Measurements from ENCODE around the gene CELSR1. TPM values are rescaled to one million over a fixed set of nuclear protein-coding genes. Genes with fewer than 3 reads are reported as not detected.
"Not testable (repeated sequence)": the region's sequence is repeated elsewhere in the genome, so short reads cannot be mapped to it uniquely, and the experiment has no call there.

CELSR1 gene
- total and polyA plus RNA-seq, 9 donors = 1.8 to 6.9 (median 3.4) TPM

DNA sequence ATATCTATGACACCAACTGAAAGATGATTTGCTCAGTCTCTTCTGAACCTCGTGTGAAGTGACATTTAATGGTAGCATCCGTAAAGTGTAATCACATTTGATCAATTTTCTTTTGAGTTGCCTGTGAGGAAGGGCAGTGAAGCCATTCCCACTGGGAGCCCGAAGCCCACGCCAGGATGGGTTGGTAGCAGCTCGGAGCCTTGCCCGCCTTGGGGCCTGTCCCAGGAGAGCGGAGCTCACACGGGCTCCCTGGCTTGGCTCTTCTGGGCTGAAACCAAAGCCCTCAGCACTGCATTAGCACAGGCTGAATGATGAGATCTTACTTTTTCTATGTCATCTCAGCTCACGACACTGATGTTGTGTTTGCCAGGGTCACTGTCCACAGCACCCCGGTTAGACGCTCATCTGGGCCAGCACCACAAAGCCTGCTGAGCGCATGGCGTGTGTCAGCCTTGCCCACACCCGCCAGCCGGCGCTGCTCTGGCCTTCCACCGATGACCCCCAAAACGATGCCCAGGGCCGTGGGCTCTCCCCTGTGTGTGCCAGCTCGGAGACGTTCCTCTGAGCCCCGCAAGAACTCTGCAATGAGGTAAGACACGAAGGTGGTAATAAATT, 211.2 kb downstream of the CELSR1 start:
- Histone ChIP-seq H3K36me3 (ENCODE audit: control insufficient read depth, insufficient read depth, low read length) (peaks cover 57% of the 10 kb centered on the region), H3K4me3 (ENCODE audit: low read length) (no peak overlapping the region)
- WGBS (ENCODE audit: insufficient coverage) = 96% methylated on average over 23 of the region's 23 CpGs

GRCh38 chr22:46323162-46323561, 214.3 kb downstream of the CELSR1 start:
- no peak for DNase-seq
- no peaks in the 10 kb centered on the region for H3K9me3 ChIP-seq (replicated peaks; ENCODE audit: control insufficient read depth, low read depth, low read length)
- 96% methylated on average over 19 of the region's 19 CpGs for WGBS (ENCODE audit: insufficient coverage)
- H3K4me1 ChIP-seq (ENCODE audit: control insufficient read depth, insufficient read depth, low read length) = no peaks in the 10 kb centered on the region
- H3K36me3 ChIP-seq (ENCODE audit: control insufficient read depth, insufficient read depth, low read length) = peaks cover 50% of the 10 kb centered on the region
- no peaks in the 10 kb centered on the region for H3K27me3 ChIP-seq (ENCODE audit: control insufficient read depth, insufficient read depth, low read length)
- no peak overlapping the region for H3K27ac ChIP-seq (ENCODE audit: low read length)
- H3K4me3 ChIP-seq (ENCODE audit: low read length) = no peak overlapping the region

More for the DNA sequence above, 211.2 kb downstream of the CELSR1 start:
- Histone ChIP-seq H3K9me3 (replicated peaks; ENCODE audit: control insufficient read depth, low read depth, low read length) (no peaks in the 10 kb centered on the region), H3K27me3 (ENCODE audit: control insufficient read depth, insufficient read depth, low read length) (no peaks in the 10 kb centered on the region), H3K4me1 (ENCODE audit: control insufficient read depth, insufficient read depth, low read length) (no peaks in the 10 kb centered on the region), H3K27ac (ENCODE audit: low read length) (no peak overlapping the region)
- DNase-seq = no peak

DNA sequence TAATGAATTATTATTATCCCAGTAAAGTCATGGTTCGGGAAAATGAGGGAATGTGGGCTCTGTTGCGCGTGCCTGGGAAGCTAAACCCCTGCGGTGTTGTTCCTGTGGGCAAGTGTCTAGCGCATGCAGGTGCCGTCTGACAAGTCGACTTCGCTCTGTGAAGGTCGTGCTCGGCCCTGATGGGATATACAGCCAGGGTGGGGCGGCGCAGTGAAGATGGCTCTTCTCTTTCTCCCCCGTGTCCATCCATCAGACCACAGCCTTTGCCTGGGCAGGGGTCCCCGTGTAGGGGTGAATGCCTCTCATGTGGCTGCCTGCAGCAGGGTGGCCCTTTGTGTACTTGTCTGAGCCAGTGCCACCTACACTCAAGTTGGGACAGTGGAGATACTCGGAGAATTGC, 214.7 kb downstream of the CELSR1 start:
- Histone ChIP-seq H3K36me3 (ENCODE audit: control insufficient read depth, insufficient read depth, low read length) (peaks cover 51% of the 10 kb centered on the region), H3K27ac (ENCODE audit: low read length) (no peak overlapping the region), H3K4me1 (ENCODE audit: control insufficient read depth, insufficient read depth, low read length) (peaks cover 2% of the 10 kb centered on the region), H3K27me3 (ENCODE audit: control insufficient read depth, insufficient read depth, low read length) (no peaks in the 10 kb centered on the region), H3K4me3 (ENCODE audit: low read length) (no peak overlapping the region), H3K9me3 (replicated peaks; ENCODE audit: control insufficient read depth, low read depth, low read length) (no peaks in the 10 kb centered on the region)
- no peak for DNase-seq
- WGBS (ENCODE audit: insufficient coverage) = 92% methylated on average over 15 of the region's 15 CpGs

DNA sequence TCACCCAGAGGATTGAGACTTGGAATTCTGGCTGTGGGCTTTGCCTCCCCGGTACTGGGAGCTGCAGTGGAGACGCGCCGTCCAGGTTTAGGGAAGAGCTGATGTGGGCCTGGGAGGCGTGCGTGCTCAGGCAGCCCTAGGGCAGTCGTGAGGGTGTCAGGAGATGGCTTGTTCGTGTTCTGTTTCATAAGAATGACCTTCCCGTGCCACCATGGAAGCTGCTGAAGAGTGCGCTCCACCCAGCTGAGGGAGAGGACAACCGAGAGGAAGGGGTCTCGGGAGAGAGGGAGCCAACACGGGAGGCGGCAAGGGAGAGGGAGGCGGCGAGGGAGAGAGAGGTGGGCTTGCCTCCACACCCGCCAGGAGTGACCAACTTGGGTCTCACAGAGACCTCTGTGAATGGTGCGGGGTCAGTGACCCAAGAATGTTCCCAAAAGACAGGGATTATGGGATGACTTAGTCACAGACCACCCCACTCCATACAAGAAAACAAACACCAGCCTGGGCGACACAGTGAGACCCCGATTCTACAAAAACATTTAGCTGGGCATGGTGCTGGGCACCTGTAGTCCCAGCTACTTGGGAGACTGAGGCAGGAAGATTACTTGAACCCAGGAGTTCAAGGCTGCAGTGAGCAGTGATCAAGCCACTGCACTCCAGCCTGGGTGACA, 216.6 kb downstream of the CELSR1 start:
- 95% methylated on average over 16 of the region's 20 CpGs for WGBS (ENCODE audit: insufficient coverage)
- peaks cover 54% of the 10 kb centered on the region for H3K36me3 ChIP-seq (ENCODE audit: control insufficient read depth, insufficient read depth, low read length)
- DNase-seq = no peak

GRCh38 chr22:46320166-46320710, 217.2 kb downstream of the CELSR1 start:
- 90% methylated on average over 14 of the region's 14 CpGs for WGBS (ENCODE audit: insufficient coverage)
- Histone ChIP-seq H3K4me1 (ENCODE audit: control insufficient read depth, insufficient read depth, low read length) (peaks cover 2% of the 10 kb centered on the region), H3K9me3 (replicated peaks; ENCODE audit: control insufficient read depth, low read depth, low read length) (no peaks in the 10 kb centered on the region), H3K27me3 (ENCODE audit: control insufficient read depth, insufficient read depth, low read length) (no peaks in the 10 kb centered on the region), H3K4me3 (ENCODE audit: low read length) (no peak overlapping the region), H3K27ac (ENCODE audit: low read length) (no peak overlapping the region), H3K36me3 (ENCODE audit: control insufficient read depth, insufficient read depth, low read length) (peaks cover 54% of the 10 kb centered on the region)
- no peak for DNase-seq

More for the DNA sequence above, 216.6 kb downstream of the CELSR1 start:
- no peak overlapping the region for H3K27ac ChIP-seq (ENCODE audit: low read length)
- peaks cover 2% of the 10 kb centered on the region for H3K4me1 ChIP-seq (ENCODE audit: control insufficient read depth, insufficient read depth, low read length)
- H3K4me3 ChIP-seq (ENCODE audit: low read length) = no peak overlapping the region
- no peaks in the 10 kb centered on the region for H3K27me3 ChIP-seq (ENCODE audit: control insufficient read depth, insufficient read depth, low read length)
- no peaks in the 10 kb centered on the region for H3K9me3 ChIP-seq (replicated peaks; ENCODE audit: control insufficient read depth, low read depth, low read length)

DNA sequence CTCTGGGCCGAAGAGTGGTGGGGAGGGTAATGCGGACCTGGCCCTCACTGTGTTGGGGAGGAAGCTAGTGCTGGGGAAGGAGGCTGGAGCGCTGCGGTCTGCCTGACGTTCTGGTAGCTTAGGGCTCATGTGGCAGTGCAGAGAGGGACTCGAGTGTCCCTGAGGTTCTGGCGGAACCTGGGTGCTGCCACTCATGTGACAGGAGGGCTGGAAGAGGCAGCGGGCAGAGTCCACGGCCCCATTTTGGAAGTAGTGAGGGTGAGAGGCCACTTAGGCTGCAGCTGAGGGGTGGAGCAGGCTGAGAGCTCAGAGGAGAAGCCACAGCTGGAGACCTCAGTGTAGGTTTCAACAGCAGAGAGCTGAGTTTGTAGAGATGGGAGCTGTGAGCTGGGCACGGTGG, 218.1 kb downstream of the CELSR1 start:
- H3K27me3 ChIP-seq (ENCODE audit: control insufficient read depth, insufficient read depth, low read length) = no peaks in the 10 kb centered on the region
- no peaks in the 10 kb centered on the region for H3K9me3 ChIP-seq (replicated peaks; ENCODE audit: control insufficient read depth, low read depth, low read length)
- peaks cover 48% of the 10 kb centered on the region for H3K36me3 ChIP-seq (ENCODE audit: control insufficient read depth, insufficient read depth, low read length)
- no peak overlapping the region for H3K4me3 ChIP-seq (ENCODE audit: low read length)
- no peak overlapping the region for H3K27ac ChIP-seq (ENCODE audit: low read length)
- 95% methylated on average over 10 of the region's 10 CpGs for whole genome bisulfite sequencing (ENCODE audit: insufficient coverage)
- DNase-seq = no peak
- H3K4me1 ChIP-seq (ENCODE audit: control insufficient read depth, insufficient read depth, low read length) = peaks cover 2% of the 10 kb centered on the region

DNA sequence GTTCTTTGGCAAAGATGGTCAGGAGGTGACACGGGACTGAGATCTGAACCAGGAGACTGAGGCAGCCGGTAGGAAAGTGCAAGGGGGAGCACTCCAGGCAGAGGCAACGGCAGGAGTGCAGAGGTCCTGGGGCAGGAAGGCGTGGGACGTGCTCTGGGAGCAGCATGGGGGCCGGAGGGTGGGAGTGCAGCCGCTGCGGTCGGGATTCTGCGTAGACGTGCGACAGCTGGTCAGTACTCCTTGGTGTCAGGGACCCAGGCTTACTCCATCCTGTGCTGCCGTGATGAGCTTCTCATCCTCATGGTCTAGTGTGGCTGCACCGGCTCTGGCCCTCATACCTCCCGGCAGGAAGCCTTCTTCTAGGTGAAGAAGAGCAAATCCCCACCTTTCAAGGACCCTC, 218.8 kb downstream of the CELSR1 start:
- Histone ChIP-seq H3K27me3 (ENCODE audit: control insufficient read depth, insufficient read depth, low read length) (no peaks in the 10 kb centered on the region), H3K36me3 (ENCODE audit: control insufficient read depth, insufficient read depth, low read length) (peaks cover 47% of the 10 kb centered on the region), H3K27ac (ENCODE audit: low read length) (no peak overlapping the region), H3K4me1 (ENCODE audit: control insufficient read depth, insufficient read depth, low read length) (peaks cover 2% of the 10 kb centered on the region), H3K4me3 (ENCODE audit: low read length) (no peak overlapping the region), H3K9me3 (replicated peaks; ENCODE audit: control insufficient read depth, low read depth, low read length) (no peaks in the 10 kb centered on the region)
- 96% methylated on average over 14 of the region's 15 CpGs for WGBS (ENCODE audit: insufficient coverage)
- no peak for DNase-seq

DNA sequence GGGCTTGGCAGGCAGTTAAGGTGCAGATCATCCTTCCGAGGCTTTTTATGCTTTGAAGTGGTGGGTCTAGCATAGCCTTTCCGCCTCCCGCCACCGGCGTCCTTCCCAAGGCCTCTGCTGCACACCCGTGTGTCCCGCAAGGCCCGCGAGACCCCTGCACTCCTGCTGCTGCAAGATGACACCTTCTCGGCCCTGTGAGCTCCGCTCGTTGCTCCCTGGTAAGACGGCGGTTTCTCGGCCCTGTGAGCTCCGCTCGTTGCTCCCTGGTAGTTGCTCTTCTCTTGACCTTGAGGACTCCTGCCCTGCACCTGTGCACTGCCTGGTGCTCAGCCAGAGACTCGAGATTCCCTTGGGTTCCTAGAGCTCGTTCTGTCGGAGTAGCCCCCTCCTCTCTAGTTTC, 219.8 kb downstream of the CELSR1 start:
- Histone ChIP-seq H3K36me3 (ENCODE audit: control insufficient read depth, insufficient read depth, low read length) (peaks cover 41% of the 10 kb centered on the region), H3K4me1 (ENCODE audit: control insufficient read depth, insufficient read depth, low read length) (peaks cover 2% of the 10 kb centered on the region), H3K4me3 (ENCODE audit: low read length) (no peak overlapping the region), H3K9me3 (replicated peaks; ENCODE audit: control insufficient read depth, low read depth, low read length) (no peaks in the 10 kb centered on the region), H3K27ac (ENCODE audit: low read length) (no peak overlapping the region), H3K27me3 (ENCODE audit: control insufficient read depth, insufficient read depth, low read length) (no peaks in the 10 kb centered on the region)
- 87% methylated on average over 20 of the region's 20 CpGs for WGBS (ENCODE audit: insufficient coverage)
- DNase-seq = no peak

DNA sequence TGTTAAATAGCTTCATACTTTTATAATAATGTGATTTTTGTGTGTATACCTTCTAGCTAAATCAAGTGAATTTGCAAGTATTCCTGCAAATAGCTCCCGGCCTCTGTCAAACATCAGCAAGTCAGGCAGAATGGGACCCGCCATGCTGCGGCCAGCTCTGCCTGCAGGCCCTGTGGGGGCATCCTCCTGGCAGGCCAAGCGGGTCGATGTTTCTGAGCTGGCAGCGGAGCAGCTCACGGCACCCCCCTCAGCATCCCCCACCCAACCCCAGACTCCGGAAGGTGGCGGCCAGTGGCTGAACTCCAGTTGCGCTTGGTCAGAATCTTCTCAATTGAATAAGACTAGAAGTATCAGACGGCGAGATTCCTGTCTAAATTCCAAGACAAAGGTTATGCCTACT, 221.4 kb downstream of the CELSR1 start:
- Histone ChIP-seq H3K4me1 (ENCODE audit: control insufficient read depth, insufficient read depth, low read length) (peaks cover 2% of the 10 kb centered on the region), H3K4me3 (ENCODE audit: low read length) (no peak overlapping the region), H3K36me3 (ENCODE audit: control insufficient read depth, insufficient read depth, low read length) (peaks cover 34% of the 10 kb centered on the region), H3K27ac (ENCODE audit: low read length) (no peak overlapping the region), H3K27me3 (ENCODE audit: control insufficient read depth, insufficient read depth, low read length) (no peaks in the 10 kb centered on the region), H3K9me3 (replicated peaks; ENCODE audit: control insufficient read depth, low read depth, low read length) (no peaks in the 10 kb centered on the region)
- 95% methylated on average over 8 of the region's 12 CpGs for WGBS (ENCODE audit: insufficient coverage)
- DNase-seq = no peak

DNA sequence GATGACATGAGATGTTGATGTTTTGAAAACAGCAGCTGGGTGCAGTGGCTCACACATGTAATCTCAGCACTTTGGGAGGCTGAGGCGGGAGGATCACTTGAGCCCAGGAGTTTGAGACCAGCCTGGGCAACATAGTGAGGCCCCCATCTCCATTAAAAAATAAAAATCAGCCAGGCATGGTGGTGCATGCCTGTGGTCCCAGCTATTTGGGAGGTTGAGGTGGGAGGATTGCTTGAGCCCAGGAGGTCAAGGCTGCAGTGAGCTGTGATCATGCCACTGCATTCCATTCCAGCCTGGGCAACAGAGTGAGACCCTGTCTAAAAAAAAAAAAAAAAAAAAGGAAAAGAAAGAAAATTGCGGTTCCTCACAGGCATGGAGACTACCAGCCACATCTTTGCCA, 224.6 kb downstream of the CELSR1 start:
- DNase-seq; H3K27ac ChIP-seq (ENCODE audit: low read length): not testable (repeated sequence)

More for the DNA sequence above, 224.6 kb downstream of the CELSR1 start:
- H3K27me3 ChIP-seq (ENCODE audit: control insufficient read depth, insufficient read depth, low read length); H3K4me3 ChIP-seq (ENCODE audit: low read length); H3K9me3 ChIP-seq (replicated peaks; ENCODE audit: control insufficient read depth, low read depth, low read length); H3K4me1 ChIP-seq (ENCODE audit: control insufficient read depth, insufficient read depth, low read length): not testable (repeated sequence)
- WGBS (ENCODE audit: insufficient coverage) = no CpG with 5 or more reads among the region's 2 CpGs
- H3K36me3 ChIP-seq (ENCODE audit: control insufficient read depth, insufficient read depth, low read length) = peaks cover 33% of the 10 kb centered on the region

Data from muscle of leg (tissue), 11 donors.